OCI-LY7 (cell line): ENCODE results near the gene GALNT7. TPM values are rescaled to one million over a fixed set of nuclear protein-coding genes. Genes with fewer than 3 reads are reported as not detected.

Experiments
- BruUV-seq: library from RNA; stranded (reverse); fragments of 400-500 nt; replicated peaks from 2 replicates; lab custom pipeline; 2021; lab: Mats Ljungman, UMichigan
- CTCF ChIA-PET: fragments of 300-600 bp; sonication (Branson Sonifier 250); formaldehyde crosslinking; loops from one replicate; lab custom pipeline; 2022; ENCODE audit warnings: antibody characterized with exemption; ENCODE audit not compliant: unreplicated experiment; lab: Charles Lee
- POLR2A ChIA-PET: fragments of 300-600 bp; sonication (Branson Sonifier 250); formaldehyde crosslinking; loops from one replicate; lab custom pipeline; 2022; ENCODE audit warnings: antibody characterized with exemption; lab: Charles Lee
- DNase-seq: peaks from one replicate; pipeline ENCODE4 v3.0.0-alpha.2; 2015; ENCODE audit warnings: low spot score
- H2AFZ ChIP-seq: fragments of 200-600 bp; sonication (generic), shearing (Covaris generic); 2 replicates; pipeline ENCODE4 v1.6.1; 2014; ENCODE audit warnings: mild to moderate bottlenecking, antibody characterized with exemption, low read length, moderate library complexity
- H3K27ac ChIP-seq: fragments of 200-600 bp; sonication (generic); 2 replicates; pipeline ENCODE4 v1.5.1; 2014; ENCODE audit warnings: mixed run types, low read depth, mild to moderate bottlenecking, moderate library complexity, low read length, inconsistent platforms; ENCODE audit not compliant: poor library complexity, severe bottlenecking
- H3K36me3 ChIP-seq: fragments of 200-600 bp; sonication (generic); 2 replicates; pipeline ENCODE4 v1.6.1; 2014; ENCODE audit warnings: mild to moderate bottlenecking, antibody characterized with exemption, low read length, moderate library complexity, mixed read lengths; ENCODE audit not compliant: insufficient read depth
- H3K4me1 ChIP-seq: fragments of 200-600 bp; sonication (generic); 2 replicates; pipeline ENCODE4 v1.5.1; 2014; ENCODE audit warnings: mild to moderate bottlenecking, low read length; ENCODE audit not compliant: insufficient read depth, poor library complexity, severe bottlenecking
- H3K4me2 ChIP-seq: fragments of 200-600 bp; sonication (generic); 2 replicates; pipeline ENCODE4 v1.6.1; 2014; ENCODE audit warnings: mild to moderate bottlenecking, low read length
- H3K4me3 ChIP-seq: fragments of 200-600 bp; sonication (generic); 2 replicates; pipeline ENCODE4 v1.5.1; 2014; ENCODE audit warnings: mild to moderate bottlenecking, low read depth, low read length; ENCODE audit not compliant: poor library complexity, severe bottlenecking
- H3K79me2 ChIP-seq: fragments of 200-600 bp; sonication (generic); 2 replicates; pipeline ENCODE4 v1.6.1; 2016; ENCODE audit warnings: low read depth, mild to moderate bottlenecking, low read length, moderate library complexity, mixed read lengths; ENCODE audit not compliant: insufficient read depth
- H3K9me2 ChIP-seq: fragments of 200-600 bp; sonication (generic); 2 replicates; pipeline ENCODE4 v1.6.1; 2016; ENCODE audit warnings: mild to moderate bottlenecking, low read length, mixed read lengths; ENCODE audit not compliant: insufficient read depth
- H3K9me3 ChIP-seq: fragments of 200-600 bp; sonication (generic); 2 replicates; pipeline ENCODE4 v1.6.1; 2014; ENCODE audit warnings: mild to moderate bottlenecking, mixed run types, low read length, mixed read lengths
- H4K20me1 ChIP-seq: fragments of 200-600 bp; sonication (generic); 2 replicates; pipeline ENCODE4 v1.6.1; 2014; ENCODE audit warnings: mild to moderate bottlenecking, antibody characterized with exemption, low read length, moderate library complexity, mixed read lengths; ENCODE audit not compliant: insufficient read depth
- CTCF ChIP-seq: fragments of 200-600 bp; sonication (generic); conservative IDR thresholded peaks from 2 replicates; pipeline ENCODE4 v1.5.1; 2014; ENCODE audit warnings: mild to moderate bottlenecking, antibody characterized with exemption, low read length, moderate library complexity, mixed read lengths
- EZH2phosphoT487 ChIP-seq: fragments of 200-600 bp; sonication (generic); IDR thresholded peaks from 2 replicates; pipeline ENCODE4 v1.6.1; 2018; ENCODE audit warnings: low read depth, borderline replicate concordance, mild to moderate bottlenecking, mixed run types, antibody characterized with exemption, low read length, moderate library complexity, mixed read lengths
- intact Hi-C: fragments of 100-400 bp; cut with micrococcal nuclease; formaldehyde crosslinking; loops from one replicate; pipeline ENCODE4 v1.10.0; 2022; ENCODE audit not compliant: unreplicated experiment
- total RNA-seq, 2 experiments: library from RNA; depleted of rRNA in 1 of 2; stranded (reverse); fragments of >200 nt in 1 of 2; shearing (Covaris generic) in 1 of 2; gene quantifications; 2 replicates each; pipeline ENCODE4 v1.2.3, GENCODE V29; 2014 to 2022

Gene GALNT7
- total RNA-seq, 2 experiments from 2014 or later: 20.3 to 34.4 TPM

- TF ChIP-seq CTCF: no peak
- TF ChIP-seq EZH2phosphoT487: no peak
- ChIA-PET CTCF (no interaction called here), POLR2A (interaction anchor here (0.5 to 2.3 kb wide), 9 partner anchors 9 to 52 kb away, joined by 3 to 7 read pairs (median 3); partner anchors contain the start of gene GALNT7)
- Histone ChIP-seq H2AFZ (no peak overlapping the region), H3K4me3 (no peak overlapping the region), H3K27ac (no peak overlapping the region), H3K9me3 (no peaks in the 10 kb centered on the region), H4K20me1 (peaks cover 28% of the 10 kb centered on the region), H3K9me2 (no peaks in the 10 kb centered on the region), H3K4me2 (peak overlapping the region; percentile 13; the same call in 1 of the 2 replicates), H3K79me2 (peaks cover 89% of the 10 kb centered on the region), H3K36me3 (no peaks in the 10 kb centered on the region; the same call in 1 of the 2 replicates), H3K4me1 (peaks cover 10% of the 10 kb centered on the region)
- DNase-seq: no peak
- no TSS peak for BruUV-seq
- intact Hi-C loops: no loop called here
Observed at GRCh38 chr4:173185847-173186510, 17.4 kb downstream of the GALNT7 start.

- no peak overlapping the region for H3K27ac ChIP-seq
- no peaks in the 10 kb centered on the region for H3K9me2 ChIP-seq
- H2AFZ ChIP-seq: no peak overlapping the region
- H3K79me2 ChIP-seq: peaks cover 87% of the 10 kb centered on the region
- ChIA-PET CTCF (no interaction called here), POLR2A (no interaction called here)
- H4K20me1 ChIP-seq: peaks cover 39% of the 10 kb centered on the region
- H3K4me3 ChIP-seq: no peak overlapping the region
- H3K9me3 ChIP-seq: no peaks in the 10 kb centered on the region
- no TSS peak for BruUV-seq
- DNase-seq: no peak
- no peaks in the 10 kb centered on the region; the same call in 1 of the 2 replicates for H3K36me3 ChIP-seq
- intact Hi-C loops: no loop called here
- peaks cover 10% of the 10 kb centered on the region for H3K4me1 ChIP-seq
- H3K4me2 ChIP-seq: no peak overlapping the region
- TF ChIP-seq EZH2phosphoT487: no peak
- no peak for TF ChIP-seq CTCF
Observed at GRCh38 chr4:173187732-173188131, 19.1 kb downstream of the GALNT7 start.

- intact Hi-C loops: no loop called here
- H3K4me1 ChIP-seq: peaks cover 10% of the 10 kb centered on the region
- H2AFZ ChIP-seq: no peak overlapping the region
Observed at GRCh38 chr4:173188648-173189047, 20.0 kb downstream of the GALNT7 start.

More at GRCh38 chr4:173188648-173189047, 20.0 kb downstream of the GALNT7 start:
- H3K36me3 ChIP-seq: no peaks in the 10 kb centered on the region
- ChIA-PET POLR2A (no interaction called here), CTCF (no interaction called here)
- BruUV-seq: no TSS peak
- no peaks in the 10 kb centered on the region for H3K9me2 ChIP-seq
- H3K27ac ChIP-seq: no peak overlapping the region
- H3K79me2 ChIP-seq: peaks cover 90% of the 10 kb centered on the region
- peaks cover 41% of the 10 kb centered on the region for H4K20me1 ChIP-seq
- no peak for DNase-seq
- no peak overlapping the region for H3K4me3 ChIP-seq
- H3K4me2 ChIP-seq: no peak overlapping the region
- TF ChIP-seq EZH2phosphoT487 (no peak), CTCF (no peak)
- H3K9me3 ChIP-seq: no peaks in the 10 kb centered on the region
